ENCODE data around the gene DDX46.
"Not testable (repeated sequence)": the region's sequence is repeated elsewhere in the genome, so short reads cannot be mapped to it uniquely, and the experiment has no call there.

DDX46 gene

DNA sequence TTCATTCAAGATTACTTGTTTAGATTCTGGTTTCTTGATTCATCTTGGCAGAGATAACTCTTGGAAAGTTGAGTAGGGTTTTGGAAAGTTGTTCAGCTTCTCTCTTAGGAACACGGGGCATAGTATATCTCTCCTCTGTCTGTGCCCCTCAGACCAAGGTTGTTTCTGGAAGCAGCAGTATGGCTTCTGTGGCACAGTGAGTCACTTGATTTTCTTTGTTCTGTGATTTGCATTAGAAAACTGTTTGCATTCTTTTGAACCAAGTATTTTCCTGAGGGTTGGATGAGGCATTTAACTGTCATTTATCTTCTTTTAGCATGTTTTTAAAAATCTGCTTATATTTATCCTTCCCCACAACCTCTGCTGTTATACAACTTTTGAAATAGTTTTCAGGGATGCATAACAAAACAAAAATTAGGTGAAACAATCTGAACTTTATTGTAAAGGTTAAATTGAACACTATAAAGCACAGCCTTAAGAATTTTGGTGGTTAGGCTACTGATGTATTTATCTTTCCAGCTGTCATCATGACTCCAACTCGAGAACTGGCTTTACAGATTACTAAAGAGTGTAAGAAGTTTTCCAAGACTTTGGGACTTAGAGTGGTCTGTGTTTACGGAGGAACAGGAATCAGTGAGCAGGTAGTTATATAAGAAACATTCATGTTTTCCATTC, 26.5 kb downstream of the DDX46 start:
- no peak for DNase-seq (ENCODE audit: low read depth)

DNA sequence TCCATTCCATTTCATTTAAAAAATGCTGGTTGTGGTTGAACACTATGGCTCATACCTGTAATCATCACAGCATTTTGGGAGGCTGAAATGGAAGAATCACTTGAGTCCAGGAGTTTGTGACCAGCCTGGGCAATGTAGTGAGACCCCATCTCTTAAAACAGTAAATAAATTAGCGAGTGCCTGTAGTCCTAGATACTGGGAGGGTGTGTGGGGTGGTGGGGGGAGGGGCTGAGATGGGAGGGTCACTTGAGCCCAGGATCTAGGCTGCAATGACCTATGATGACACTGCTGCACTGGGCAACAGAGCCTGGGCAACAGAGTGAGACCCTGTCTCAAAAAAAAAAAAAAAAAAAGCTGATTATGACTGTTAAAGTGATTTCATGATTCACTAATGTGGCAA, 29.1 kb downstream of the DDX46 start:
- DNase-seq (ENCODE audit: low read depth) = no peak

DNA sequence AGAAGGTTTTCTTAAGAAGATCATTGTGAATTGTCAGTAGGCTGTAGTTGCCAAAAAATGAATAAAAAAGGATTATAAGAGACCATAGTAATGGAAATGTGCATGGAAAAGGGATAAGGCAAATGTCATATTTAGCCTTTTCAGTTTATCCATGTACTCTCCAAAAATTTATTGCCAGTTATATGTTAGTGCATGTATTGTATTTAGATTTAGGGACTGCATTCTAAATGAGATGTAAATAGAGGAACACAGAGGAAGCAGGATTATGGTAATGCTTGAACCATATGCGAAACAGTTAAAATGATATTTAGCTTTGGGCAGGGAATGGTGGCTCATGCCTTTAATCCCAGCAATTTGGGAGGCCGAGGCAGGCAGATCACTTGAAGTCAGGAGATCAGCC, 33.0 kb downstream of the DDX46 start:
- no peak for DNase-seq (ENCODE audit: low read depth)

DNA sequence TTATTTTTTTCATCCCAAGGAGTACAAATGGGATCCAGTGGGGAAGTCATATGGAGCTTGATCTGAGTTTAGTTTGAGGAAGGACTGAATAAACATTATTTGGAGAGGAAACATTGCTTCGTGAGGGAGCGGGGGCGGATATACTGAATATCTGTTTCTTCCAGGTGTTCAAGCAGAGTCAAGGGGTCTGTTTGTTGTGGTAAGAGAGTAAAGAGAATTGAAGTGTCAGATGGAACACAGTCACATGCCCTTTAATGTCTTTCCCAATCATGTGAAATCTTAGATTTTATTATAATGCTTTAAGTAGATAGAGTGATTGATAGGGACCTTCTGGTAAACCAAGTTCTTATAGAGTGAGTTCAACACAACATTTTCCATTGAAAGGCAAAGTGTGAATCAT, 33.7 kb downstream of the DDX46 start:
- DNase-seq (ENCODE audit: low read depth) = no peak

DNA sequence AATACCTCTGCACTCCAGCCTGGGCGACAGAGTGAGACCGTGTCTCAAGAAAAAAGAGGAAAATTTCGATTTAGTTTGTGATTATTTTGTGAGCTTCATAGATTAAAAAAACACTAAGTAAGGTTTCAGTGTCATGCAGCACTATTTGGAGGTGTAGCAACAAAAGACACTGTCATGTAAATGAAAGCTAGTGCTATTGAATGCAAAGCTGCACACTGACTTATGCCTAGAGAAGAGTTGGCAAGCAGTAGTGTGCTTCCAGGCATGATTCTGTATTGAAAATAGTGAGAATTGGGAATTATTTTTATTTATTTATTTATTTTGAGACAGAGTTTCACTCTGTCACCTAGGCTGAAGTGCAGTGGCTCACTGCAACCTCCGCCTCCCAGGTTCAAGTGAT, 34.5 kb downstream of the DDX46 start:
- DNase-seq (ENCODE audit: low read depth) = no peak

DNA sequence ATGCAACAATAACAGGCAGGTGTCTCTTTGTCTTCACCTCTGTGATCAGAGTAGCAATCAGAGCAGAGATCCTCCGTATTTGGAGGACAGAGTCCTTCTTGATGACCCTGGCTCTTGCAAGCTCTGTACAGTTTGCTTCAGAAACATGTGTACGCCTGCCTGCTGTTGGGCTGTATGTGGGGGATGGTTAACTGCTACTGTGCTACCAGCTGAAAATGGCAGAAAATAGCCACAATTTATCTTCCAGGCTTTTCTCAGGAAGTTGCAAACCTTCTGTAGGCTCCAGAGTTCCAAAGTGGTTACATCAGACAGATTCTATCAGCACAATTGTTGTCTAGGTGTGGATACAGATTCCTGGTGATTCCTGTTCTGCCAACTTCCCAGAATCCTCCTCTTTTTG, 35.5 kb downstream of the DDX46 start:
- no peak for DNase-seq (ENCODE audit: low read depth)

DNA sequence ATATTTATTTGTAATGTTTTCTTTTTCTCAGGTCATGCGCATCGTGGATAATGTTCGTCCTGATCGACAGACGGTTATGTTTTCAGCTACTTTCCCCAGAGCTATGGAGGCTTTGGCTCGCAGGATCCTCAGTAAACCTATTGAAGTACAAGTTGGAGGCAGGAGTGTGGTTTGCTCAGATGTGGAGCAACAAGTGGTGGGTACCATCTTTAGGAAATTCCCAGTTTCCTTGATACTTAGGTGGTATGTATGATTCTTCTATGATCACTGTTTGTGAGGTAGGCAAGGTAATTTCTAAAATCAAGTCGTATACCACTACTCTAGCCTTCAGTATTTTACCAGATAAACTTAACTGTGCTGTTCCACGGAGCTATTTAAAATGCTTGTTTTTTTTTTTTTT, 36.2 kb downstream of the DDX46 start:
- DNase-seq (ENCODE audit: low read depth) = no peak

DNA sequence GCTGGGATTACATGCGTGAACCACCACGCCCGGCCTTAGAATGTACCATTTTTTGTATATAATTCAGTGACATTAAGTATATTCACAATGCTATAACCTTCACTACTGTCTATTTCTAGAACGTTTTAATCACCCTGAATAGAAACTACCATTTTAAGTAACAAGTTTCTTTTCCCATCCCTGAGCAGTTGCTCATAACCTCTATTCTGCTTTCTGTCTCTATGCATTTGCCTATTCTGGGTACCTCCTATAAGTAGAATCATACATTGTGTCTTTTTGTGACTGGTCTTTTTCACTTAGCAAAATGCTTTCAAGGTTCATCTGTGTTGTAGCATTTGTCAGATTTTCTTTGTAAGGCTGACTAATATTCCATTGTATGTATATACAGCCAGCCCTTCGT, 39.9 kb downstream of the DDX46 start:
- no peak for DNase-seq (ENCODE audit: low read depth)

DNA sequence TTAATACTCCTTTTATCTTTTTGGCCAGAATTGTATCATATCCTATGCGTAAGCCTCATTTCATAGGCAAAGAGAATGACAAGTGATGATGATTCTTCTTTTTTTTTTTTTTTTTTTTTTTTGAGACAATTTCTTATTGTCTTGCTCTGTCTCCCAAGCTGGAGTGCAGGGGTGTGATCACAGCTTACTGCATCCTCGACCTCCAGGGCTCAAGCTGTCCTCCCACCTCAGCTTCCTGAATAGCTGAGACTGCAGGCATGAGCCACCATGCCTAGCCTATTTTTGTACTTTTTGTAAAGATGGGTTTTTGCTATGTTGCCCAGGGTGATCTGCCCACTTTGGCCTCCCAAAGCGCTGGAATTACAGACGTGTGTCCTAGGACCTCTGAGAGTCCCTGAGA, 45.2 kb downstream of the DDX46 start:
- DNase-seq (ENCODE audit: low read depth) = no peak

DNA sequence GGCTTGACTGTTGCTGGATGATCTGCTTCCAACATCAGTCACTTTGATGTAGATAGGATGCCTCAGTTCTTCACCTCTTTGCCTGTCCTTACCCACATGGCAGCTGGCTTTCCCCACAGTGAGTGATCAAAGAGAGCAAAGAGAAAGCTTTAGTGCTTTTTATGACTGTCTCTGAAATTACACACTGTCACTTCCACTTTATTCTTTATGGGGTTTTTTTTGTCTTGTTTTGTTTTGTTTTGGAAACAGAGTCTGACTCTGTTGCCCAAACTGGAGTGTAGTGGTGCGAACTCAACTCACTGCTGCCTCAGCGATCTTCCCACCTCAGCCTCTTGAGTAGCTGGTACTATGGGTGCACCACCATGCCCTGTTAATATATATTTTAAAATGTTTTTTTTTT, 54.8 kb downstream of the DDX46 start:
- no peak for DNase-seq (ENCODE audit: low read depth)

DNA sequence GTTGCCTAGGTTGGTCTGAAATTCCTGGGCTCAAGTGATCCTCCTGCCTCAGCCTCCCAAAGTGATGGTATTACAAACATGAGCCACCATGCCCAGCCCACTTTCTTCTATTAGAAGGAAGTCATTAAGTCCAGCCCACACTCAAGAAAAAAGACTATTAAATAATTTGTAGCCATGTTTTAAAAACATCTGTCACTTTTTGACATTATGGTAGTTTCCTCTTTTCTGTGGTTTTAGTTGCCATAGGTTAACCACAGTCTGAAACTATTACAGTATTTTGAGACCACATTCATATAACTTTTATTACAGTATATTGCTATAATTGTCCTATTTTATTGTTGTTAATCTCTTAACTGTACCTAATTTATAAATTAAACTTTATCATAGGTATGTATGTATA, 55.2 kb downstream of the DDX46 start:
- no peak for DNase-seq (ENCODE audit: low read depth)

DNA sequence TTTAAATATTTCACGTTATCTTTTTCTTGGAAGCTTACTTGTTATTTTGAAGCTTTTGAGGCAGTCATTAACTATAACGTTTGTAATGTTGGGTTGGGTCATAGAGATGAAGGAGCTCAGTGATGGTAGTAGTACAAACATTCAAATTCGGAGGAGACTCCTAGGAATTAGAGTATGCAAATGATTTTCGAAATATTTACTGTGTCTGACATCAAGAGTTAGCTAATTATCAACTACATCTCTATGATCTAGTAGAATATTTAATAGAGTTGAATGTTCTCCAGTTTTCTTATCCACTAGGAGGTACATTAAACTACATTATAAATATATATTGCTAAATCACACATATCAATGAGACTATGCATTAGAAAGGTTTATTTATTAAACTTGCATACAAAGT, 58.4 kb downstream of the DDX46 start:
- no peak for DNase-seq (ENCODE audit: low read depth)

DNA sequence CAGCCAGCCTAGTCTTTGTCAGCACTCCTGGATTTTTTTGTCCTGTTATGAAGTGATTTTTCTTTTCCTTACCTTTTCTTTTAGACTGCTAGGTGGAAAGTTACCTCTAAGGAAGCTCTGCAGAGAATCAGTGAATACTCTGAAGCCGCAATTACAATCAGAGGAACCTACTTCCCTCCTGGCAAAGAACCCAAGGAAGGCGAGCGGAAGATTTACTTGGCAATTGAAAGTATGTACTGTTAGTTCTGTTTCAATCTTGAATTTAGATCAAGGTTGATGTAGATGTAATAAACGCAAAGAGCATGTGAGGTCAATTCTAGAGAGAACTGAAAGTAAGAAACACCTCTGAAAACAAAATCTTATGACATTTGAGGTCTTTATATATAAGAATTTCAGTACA, 60.2 kb downstream of the DDX46 start:
- no peak for DNase-seq (ENCODE audit: low read depth)

DNA sequence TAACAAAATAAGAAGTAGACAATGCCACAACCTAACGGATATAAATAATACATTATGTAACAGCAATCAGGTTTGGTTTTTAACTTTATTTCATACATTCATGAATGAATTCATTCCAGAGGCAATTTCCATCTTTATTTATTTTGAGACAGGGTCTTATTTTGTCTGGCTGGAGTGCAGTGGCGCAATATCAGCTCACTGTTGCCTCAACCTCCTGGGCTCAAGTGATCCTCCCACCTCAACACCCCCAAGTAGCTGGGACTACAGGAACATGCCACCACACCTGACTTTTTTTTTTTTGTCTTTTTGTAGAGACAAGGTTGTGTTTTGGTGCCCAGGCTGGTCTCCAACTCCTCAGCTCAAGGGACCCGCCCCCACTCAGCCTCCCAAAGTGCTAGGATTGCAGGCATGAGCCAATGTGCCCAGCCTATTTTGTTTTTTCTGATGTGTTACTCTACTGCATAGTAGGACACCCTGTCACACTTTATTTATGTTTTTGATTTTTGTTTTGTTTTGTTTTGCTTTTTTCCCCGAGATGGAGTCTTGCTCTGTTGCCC, 60.9 kb downstream of the DDX46 start:
- DNase-seq (ENCODE audit: low read depth) = no peak

DNA sequence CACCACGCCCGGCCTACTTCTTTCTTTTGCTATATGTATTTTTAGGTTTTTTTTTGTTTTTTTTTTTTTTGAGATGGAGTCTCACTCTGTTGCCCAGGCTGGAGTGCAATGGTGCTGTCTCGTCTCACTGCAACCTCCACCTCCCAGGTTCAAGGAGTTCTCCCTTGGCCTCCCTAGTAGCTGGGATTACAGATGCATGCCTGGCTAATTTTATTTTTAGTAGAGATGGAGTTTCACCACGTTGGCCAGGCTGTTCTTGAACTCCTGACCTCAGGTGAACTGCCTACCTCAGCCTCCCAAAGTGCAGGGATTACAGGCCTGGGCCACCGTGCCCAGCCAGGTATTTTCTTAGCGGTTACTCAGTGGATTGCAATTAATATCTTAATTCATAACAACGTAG, 63.3 kb downstream of the DDX46 start:
- DNase-seq (ENCODE audit: low read depth) = no peak

DNA sequence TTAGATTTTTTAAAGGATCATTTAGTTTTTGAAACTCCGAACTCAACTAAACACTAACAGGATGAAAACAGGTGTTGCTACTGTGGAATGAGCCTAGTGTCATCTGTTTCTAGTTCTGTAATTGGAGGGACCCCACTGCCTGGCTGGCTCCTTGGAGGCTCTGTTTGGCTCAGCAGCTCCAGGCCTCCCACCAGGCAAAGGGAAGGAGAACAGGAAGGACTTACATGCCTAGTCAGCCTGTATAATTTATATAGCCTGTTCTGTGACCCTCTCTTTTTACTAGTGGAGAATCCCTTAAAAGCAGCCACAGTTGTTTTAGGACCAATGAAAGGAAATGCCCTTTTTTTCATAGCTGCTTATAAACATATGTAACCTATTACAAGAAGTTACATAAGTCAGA, 66.1 kb downstream of the DDX46 start:
- no peak for DNase-seq (ENCODE audit: low read depth)

DNA sequence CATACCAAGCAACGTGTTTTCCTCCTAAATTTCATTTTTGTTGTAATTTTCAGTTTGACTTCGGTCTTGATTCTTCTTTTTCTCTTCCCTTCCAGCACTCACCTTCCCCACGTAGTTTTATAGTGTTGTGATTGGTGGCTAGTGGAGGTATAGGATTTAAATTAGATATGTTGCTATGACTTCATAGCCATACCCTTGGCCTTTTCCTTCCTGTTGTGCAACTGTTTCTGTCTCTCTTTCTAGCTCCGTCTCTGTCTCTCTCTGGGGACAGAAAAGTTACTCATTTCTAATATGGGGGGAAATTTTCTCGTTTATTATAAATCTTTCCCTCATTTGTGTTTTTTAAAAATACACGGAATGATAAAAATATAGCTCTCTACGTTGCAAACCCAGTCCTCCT, 66.6 kb downstream of the DDX46 start:
- DNase-seq (ENCODE audit: low read depth) = no peak

DNA sequence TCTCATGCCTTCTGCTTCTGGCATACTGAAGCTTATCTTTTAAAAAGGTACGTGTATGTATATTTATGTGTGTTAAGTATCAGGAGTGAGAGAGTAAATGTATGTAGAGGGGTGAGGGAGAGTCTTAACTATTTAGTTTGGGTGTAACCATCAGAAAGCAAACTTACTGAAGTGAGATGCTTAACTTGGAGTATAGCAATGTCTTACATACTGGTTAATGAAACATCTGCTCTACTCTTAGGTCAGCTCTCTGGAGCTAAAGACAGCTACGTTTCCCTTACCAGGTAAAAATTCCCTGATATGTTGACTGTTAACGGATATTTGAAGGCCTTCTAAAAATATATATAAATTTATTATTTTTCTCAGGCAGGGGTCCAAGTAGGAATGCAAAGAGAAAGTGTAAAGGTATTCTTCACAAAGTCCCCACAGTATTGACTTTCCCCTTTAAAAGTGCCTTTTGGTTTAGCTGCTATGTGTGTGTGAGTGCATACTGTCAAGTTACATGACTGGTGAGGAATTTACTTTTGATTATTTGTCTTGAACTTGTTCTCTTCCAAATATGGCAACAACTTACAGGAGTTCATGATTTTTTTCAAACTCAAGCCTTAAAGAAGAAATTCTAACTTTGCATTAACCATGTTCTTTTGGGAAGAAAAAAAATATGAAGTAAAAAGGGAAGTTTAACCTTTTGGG, 74.9 kb downstream of the DDX46 start:
- no peak for DNase-seq (ENCODE audit: low read depth)

DNA sequence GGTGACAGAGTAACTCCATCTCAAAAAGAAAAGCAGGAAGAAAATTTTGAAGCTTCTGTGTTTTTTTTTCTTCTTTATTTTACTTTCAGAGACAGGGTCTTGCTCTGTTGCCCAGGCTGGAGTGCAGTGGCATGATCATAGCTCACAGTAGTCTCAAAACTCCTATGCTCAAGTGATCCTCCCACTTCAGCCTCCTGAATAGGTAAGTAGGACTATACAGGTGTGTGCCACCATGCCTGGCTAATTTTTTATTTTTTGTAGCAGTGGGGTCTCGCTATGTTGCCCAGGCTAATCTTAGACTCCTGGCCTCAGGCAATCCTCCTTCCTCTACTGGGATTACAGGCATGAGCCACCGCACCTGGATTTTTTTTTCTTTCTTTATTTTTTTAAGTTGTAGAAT, 77.0 kb downstream of the DDX46 start:
- no peak for DNase-seq (ENCODE audit: low read depth)

DNA sequence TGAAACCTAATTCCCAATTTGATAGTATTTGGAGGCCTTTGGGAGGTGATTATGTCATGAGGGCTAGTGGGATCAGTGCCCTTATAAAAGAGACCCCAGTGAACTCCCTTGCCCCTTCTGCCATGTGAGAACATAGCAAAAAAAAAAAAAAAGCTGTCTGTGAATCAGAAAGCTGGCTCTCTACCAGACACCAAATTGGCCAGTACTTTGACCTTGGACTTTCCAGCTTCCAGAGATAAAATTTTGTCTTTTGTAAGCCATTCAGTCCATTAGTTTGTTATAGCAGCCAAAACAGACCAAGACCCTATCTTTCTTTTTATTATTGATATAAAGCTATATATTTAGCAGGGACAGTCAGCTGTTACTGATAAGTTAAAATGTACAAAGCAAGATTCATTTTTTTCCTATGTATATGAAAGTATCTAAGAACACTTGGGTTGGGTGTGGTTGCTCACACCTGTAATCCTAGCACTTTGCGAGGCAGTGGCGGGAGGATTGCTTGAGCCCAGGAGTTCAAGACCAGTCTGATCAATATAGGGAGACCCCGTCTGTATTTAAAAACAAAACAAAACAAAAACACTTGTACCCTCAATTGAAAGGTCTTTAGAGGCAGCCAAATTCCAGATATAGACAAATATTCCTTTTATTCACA, 79.1 kb downstream of the DDX46 start:
- DNase-seq (ENCODE audit: low read depth) = no peak

DNA sequence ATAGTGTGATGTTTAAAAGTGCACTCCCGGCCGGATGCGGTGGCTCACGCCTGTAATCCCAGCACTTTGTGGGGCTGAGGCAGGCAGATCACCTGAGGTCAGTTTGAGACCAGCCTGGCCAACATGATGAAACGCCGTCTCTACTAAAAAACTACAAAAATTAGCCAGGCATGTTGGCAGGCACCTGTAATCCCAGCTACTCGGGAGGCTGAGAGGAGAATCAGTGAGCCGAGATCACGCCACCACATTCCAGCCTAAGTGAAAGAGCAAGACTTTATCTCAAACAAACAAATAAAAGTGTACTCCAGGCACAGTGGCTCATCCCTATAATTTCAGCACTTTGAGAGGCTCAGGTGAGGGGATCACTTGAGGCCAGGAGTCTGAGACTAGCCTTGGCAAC, 79.8 kb downstream of the DDX46 start:
- DNase-seq (ENCODE audit: low read depth) = not testable (repeated sequence)

DNA sequence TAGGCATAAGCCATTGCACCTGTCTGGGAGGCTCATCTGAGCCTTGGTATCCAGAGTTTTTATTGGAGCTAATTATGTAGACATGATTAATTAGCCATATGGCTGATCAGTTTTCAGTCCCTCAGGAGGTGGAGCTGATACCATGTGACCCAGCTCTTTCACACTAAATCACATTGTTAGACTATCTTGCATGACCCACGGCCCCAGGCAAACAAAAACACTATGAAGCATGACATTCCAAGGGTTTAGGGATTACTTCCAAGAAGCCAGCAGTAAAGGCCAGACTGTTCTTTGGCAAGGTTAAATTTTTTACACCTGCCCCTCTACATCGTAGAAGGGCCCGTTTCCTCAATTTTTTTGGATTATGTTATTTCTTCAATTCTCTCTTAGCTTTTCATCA, 82.2 kb downstream of the DDX46 start:
- DNase-seq (ENCODE audit: low read depth) = no peak

DNA sequence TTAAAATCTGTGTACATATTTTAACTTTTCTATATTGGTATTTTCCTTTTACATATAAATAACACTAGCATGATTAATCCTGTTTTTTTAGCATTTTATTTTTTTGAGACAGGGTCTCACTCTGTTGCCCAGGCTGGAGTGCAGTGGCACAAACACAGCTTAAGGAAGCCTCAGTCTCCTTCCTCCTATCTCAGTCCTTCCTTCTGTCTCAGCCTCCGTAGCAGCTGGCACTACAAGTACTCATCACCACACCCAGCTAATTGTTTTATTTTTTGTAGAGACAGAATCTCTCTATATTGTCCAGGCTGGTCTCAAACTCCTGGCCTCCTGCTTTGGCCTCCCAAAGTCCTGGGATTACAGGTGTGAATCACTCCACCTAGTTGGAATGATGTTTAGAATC, 85.7 kb downstream of the DDX46 start:
- DNase-seq (ENCODE audit: low read depth) = no peak
